WTC11 (cell line): ENCODE results near the gene SGCD.

Experiments used
- ATF1 ChIP-seq: sonication (generic); formaldehyde crosslinking; IDR thresholded peaks from 2 replicates; pipeline ENCODE4 v1.8.1; 2023; ENCODE audit warnings: mild to moderate bottlenecking, moderate library complexity, missing genetic modification reagents
- EMX1 ChIP-seq: fragments of 250-450 bp; sonication (Bioruptor Pico); IDR thresholded peaks from 2 replicates; pipeline ENCODE4 v1.8.0; 2021; ENCODE audit warnings: mild to moderate bottlenecking
- FOXJ3 ChIP-seq: sonication (generic); formaldehyde crosslinking; IDR thresholded peaks from 2 replicates; pipeline ENCODE4 v1.9.0; 2021; ENCODE audit warnings: missing genetic modification reagents, mild to moderate bottlenecking, borderline replicate concordance
- NFYB ChIP-seq: sonication (generic); formaldehyde crosslinking; conservative IDR thresholded peaks from 2 replicates; pipeline ENCODE4 v1.8.0; 2022; ENCODE audit warnings: low read depth, missing genetic modification reagents
- TCF7 ChIP-seq: sonication (generic); formaldehyde crosslinking; IDR thresholded peaks from 2 replicates; pipeline ENCODE4 v1.8.0; 2022; ENCODE audit warnings: mild to moderate bottlenecking, low read depth, missing genetic modification reagents, moderate library complexity
- TEAD4 ChIP-seq: sonication (generic); formaldehyde crosslinking; IDR thresholded peaks from 2 replicates; pipeline ENCODE4 v1.8.0; 2022; ENCODE audit warnings: mild to moderate bottlenecking, missing genetic modification reagents
- TF ChIP-seq, protein P1 (sequence below): sonication (generic); formaldehyde crosslinking; IDR thresholded peaks from 2 replicates; pipeline ENCODE4 v1.8.1; 2023; ENCODE audit warnings: mild to moderate bottlenecking, missing genetic modification reagents
- TF ChIP-seq, protein P2 (sequence below): sonication (generic); formaldehyde crosslinking; IDR thresholded peaks from 2 replicates; pipeline ENCODE4 v1.8.1; 2022; ENCODE audit warnings: low read depth, missing genetic modification reagents, borderline replicate concordance
- TF ChIP-seq, protein P3 (sequence below): fragments of 200-600 bp; IDR thresholded peaks from 2 replicates; pipeline ENCODE4 v1.8.0; 2022; ENCODE audit warnings: antibody characterized with exemption
- TF ChIP-seq, protein P4 (sequence below): fragments of 250-450 bp; sonication (Bioruptor Pico); conservative IDR thresholded peaks from 2 replicates; pipeline ENCODE4 v1.9.0; 2021; ENCODE audit warnings: mild to moderate bottlenecking
- TF ChIP-seq, protein P5 (sequence below): sonication (generic); formaldehyde crosslinking; IDR thresholded peaks from 2 replicates; pipeline ENCODE4 v1.8.0; 2022; ENCODE audit warnings: mild to moderate bottlenecking, missing genetic modification reagents
- TF ChIP-seq, protein P6 (sequence below): sonication (generic); formaldehyde crosslinking; conservative IDR thresholded peaks from 2 replicates; pipeline ENCODE4 v1.8.1; 2023; ENCODE audit warnings: mild to moderate bottlenecking, low read depth, missing genetic modification reagents, moderate library complexity
- TF ChIP-seq, protein P7 (sequence below): sonication (generic); formaldehyde crosslinking; IDR thresholded peaks from 2 replicates; pipeline ENCODE4 v1.8.1; 2022; ENCODE audit warnings: mild to moderate bottlenecking, moderate library complexity, missing genetic modification reagents

DNA sequence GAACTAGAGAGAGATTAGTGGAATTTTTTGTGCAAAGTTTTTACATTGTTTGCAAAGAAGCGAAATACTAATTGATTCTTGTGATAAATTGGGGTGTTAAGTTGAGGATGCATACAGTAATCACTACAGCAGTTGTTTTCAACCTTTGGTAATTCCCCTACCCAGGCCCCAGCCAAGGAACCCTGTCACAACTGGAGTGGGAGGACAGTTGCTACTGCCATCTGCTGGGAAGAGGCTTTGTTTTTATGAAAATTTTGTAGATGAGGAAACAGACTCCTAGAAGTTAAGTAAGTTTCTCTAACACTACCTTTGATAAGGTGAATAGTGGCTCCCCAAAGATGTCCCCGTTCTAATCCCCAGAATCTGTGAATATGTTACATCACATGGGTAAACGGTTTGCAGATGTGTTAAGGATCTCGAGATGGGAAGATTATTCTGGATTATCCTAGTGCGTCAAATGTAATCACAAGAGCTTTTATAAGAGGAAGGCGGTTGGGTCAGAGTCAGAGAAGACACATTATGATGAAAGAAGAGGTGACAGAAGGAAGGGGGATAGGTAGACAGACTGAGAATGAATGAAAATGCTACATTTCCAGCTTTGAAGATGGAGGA is 489.1 kb downstream of the SGCD start:
- TF ChIP-seq, protein P1, sequence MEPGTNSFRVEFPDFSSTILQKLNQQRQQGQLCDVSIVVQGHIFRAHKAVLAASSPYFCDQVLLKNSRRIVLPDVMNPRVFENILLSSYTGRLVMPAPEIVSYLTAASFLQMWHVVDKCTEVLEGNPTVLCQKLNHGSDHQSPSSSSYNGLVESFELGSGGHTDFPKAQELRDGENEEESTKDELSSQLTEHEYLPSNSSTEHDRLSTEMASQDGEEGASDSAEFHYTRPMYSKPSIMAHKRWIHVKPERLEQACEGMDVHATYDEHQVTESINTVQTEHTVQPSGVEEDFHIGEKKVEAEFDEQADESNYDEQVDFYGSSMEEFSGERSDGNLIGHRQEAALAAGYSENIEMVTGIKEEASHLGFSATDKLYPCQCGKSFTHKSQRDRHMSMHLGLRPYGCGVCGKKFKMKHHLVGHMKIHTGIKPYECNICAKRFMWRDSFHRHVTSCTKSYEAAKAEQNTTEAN (CRISPR knock-in tag), result no peak
- TF ChIP-seq, protein P2, sequence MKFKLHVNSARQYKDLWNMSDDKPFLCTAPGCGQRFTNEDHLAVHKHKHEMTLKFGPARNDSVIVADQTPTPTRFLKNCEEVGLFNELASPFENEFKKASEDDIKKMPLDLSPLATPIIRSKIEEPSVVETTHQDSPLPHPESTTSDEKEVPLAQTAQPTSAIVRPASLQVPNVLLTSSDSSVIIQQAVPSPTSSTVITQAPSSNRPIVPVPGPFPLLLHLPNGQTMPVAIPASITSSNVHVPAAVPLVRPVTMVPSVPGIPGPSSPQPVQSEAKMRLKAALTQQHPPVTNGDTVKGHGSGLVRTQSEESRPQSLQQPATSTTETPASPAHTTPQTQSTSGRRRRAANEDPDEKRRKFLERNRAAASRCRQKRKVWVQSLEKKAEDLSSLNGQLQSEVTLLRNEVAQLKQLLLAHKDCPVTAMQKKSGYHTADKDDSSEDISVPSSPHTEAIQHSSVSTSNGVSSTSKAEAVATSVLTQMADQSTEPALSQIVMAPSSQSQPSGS (CRISPR knock-in tag), result no peak
- no peak for TF ChIP-seq FOXJ3 (CRISPR knock-in tag)
- TF ChIP-seq TEAD4 (CRISPR knock-in tag), result no peak
- TF ChIP-seq, protein P3, sequence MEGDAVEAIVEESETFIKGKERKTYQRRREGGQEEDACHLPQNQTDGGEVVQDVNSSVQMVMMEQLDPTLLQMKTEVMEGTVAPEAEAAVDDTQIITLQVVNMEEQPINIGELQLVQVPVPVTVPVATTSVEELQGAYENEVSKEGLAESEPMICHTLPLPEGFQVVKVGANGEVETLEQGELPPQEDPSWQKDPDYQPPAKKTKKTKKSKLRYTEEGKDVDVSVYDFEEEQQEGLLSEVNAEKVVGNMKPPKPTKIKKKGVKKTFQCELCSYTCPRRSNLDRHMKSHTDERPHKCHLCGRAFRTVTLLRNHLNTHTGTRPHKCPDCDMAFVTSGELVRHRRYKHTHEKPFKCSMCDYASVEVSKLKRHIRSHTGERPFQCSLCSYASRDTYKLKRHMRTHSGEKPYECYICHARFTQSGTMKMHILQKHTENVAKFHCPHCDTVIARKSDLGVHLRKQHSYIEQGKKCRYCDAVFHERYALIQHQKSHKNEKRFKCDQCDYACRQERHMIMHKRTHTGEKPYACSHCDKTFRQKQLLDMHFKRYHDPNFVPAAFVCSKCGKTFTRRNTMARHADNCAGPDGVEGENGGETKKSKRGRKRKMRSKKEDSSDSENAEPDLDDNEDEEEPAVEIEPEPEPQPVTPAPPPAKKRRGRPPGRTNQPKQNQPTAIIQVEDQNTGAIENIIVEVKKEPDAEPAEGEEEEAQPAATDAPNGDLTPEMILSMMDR, result peak; percentile 32; the same call in 1 of the 2 replicates
- TF ChIP-seq NFYB (CRISPR knock-in tag), result no peak
- TF ChIP-seq TCF7, result no peak
- TF ChIP-seq, protein P4, sequence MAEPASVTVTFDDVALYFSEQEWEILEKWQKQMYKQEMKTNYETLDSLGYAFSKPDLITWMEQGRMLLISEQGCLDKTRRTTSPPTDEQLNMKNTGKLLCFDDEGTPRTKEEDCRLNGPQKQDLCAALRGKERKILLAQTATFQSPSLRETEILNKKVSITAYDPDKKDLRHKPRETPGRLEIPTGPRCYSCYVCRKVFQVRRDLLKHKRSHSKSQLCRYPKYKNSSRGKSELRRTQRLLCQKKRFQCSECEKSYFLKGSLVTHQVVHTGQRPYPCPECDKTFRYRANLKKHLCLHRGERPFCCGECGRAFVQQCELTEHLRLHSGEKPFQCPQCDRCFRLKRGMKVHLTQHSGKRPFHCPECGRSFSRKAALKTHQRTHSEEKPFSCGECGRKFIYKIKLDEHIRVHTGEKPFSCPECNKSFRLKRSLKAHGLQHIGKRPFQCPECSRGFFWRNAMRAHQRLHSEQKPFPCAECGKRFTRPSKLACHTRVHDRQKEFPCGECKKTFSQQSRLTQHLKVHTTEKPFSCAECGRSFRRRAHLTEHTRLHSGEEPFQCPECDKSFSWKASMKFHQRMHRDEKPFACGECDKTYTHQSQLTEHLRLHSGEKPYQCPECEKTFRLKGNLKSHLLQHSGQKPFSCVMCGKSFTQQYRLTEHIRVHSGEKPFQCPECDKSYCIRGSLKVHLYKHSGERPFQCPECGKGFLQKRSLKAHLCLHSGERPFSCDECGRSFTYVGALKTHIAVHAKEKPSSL (CRISPR knock-in tag), result no peak
- TF ChIP-seq, protein P5, sequence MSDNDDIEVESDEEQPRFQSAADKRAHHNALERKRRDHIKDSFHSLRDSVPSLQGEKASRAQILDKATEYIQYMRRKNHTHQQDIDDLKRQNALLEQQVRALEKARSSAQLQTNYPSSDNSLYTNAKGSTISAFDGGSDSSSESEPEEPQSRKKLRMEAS, result no peak
- no peak for TF ChIP-seq EMX1
- TF ChIP-seq, protein P6, sequence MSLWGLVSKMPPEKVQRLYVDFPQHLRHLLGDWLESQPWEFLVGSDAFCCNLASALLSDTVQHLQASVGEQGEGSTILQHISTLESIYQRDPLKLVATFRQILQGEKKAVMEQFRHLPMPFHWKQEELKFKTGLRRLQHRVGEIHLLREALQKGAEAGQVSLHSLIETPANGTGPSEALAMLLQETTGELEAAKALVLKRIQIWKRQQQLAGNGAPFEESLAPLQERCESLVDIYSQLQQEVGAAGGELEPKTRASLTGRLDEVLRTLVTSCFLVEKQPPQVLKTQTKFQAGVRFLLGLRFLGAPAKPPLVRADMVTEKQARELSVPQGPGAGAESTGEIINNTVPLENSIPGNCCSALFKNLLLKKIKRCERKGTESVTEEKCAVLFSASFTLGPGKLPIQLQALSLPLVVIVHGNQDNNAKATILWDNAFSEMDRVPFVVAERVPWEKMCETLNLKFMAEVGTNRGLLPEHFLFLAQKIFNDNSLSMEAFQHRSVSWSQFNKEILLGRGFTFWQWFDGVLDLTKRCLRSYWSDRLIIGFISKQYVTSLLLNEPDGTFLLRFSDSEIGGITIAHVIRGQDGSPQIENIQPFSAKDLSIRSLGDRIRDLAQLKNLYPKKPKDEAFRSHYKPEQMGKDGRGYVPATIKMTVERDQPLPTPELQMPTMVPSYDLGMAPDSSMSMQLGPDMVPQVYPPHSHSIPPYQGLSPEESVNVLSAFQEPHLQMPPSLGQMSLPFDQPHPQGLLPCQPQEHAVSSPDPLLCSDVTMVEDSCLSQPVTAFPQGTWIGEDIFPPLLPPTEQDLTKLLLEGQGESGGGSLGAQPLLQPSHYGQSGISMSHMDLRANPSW, result no peak
- TF ChIP-seq, protein P7, sequence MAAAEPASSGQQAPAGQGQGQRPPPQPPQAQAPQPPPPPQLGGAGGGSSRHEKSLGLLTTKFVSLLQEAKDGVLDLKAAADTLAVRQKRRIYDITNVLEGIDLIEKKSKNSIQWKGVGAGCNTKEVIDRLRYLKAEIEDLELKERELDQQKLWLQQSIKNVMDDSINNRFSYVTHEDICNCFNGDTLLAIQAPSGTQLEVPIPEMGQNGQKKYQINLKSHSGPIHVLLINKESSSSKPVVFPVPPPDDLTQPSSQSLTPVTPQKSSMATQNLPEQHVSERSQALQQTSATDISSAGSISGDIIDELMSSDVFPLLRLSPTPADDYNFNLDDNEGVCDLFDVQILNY (CRISPR knock-in tag), result no peak
- TF ChIP-seq ATF1 (CRISPR knock-in tag), result no peak
